ENCODE measurements around the gene HS3ST4.

Gene HS3ST4

GRCh38 chr16:25897702-25898101, 205.9 kb downstream of the HS3ST4 start:
- no peak for DNase-seq

GRCh38 chr16:25905810-25906209, 214.1 kb downstream of the HS3ST4 start:
- DNase-seq: no peak

DNA sequence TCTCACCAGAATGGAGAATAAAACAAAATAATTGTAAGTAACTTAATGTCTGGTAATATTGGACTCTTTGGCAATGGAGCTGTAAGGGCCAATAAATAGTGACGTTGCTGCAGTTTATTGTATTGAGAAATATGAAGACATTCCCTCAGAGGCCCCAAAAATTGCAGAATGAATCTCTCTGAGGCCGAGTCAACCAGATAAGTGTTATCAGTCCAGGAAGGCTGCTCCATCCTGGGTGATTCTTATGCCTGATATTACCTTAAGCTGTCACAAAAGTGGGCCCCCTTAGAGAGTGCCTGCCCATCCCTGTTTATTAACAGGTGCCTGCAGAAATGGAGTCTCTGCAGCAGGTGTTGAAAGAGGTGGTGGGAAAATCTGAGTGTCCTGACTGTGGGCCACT, 219.2 kb downstream of the HS3ST4 start:
- no peak for DNase-seq

DNA sequence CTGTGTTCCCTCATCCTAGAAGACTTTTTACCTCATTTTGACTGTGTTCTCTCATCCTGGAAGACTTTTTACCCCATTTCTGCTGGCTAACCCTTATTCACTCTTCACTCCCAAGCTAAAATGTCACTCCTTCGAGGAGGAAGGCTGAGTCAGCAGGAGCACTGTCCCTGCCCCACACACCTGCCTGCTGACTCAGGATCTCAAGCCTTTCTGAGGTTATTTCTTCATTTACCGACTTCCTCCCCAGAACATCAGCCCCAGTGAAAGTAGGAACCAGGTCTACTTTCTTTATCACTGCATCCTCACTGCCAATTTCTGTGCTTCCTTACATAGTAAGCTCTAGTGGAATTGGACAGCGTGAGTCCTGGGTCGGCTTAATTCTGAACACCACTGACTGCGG, 220.6 kb downstream of the HS3ST4 start:
- no peak for DNase-seq

DNA sequence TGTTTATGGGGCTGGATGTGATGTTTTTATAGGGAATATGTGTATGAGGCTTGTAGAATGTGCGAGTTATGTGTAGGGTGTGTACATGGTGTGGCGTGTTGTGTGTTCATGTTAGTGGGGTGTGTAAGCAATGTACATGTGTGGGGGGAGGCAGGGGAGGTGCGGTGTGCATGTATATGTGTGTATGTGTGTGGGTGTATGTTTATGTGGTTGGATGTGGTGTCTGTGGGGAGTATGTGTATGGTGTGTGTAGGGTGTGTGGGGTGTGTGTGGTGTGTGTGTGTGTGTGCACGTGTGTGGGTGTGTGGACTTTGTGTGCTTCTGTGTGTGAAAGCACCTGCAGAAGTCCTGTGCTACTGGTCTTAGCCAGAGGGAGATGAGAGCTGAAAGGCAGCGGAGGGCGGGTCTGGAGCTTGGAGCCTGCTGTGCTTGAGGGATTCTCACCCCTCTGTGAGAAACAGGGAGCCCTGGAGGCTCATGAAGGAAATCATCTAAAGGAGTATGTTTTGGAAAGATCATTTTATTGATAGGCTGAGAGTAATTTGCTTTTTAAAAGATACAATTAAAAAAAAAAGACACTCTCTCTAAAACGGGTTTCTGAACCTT, 222.7 kb downstream of the HS3ST4 start:
- no peak for DNase-seq

GRCh38 chr16:25916037-25916436, 224.3 kb downstream of the HS3ST4 start:
- DNase-seq: no peak

DNA sequence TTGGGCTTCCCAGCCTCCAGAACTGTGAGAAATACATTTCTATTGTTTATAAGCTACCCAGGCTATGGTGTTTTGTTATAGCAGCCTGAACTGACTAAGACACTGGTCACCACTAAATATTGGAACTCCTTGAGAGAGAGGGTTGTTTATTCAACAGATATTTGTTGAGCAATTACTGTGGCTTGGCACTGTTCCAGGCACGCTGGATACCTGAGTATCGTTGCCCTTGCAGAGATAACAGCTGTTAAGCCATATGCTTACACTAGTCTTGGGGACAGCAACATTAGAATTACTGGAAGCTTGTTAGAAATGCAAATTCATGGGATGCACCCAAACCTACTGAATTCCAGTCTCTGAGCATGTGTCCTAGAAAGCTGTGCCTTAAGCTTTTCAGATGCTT, 230.7 kb downstream of the HS3ST4 start:
- no peak for DNase-seq

DNA sequence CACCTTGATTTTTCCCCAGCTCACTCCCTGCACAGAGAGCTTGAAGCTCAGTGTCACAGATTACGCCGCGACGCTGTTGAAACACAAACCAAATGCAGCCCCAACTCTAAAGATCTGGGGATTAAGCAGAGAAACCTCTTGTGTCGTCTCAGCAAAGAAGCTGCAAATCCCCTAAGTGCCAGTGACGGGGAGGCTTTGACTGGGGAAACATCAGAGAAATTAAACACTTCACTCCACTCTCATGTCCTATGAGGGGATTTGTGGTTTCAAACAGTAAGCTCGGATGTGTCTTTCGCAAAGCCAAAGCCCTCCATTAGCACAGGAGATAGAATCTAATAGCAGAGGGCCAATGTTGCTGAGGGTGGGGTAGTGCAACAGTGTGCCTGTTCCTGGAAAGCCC, 233.7 kb downstream of the HS3ST4 start:
- no peak for DNase-seq

GRCh38 chr16:25931473-25932035, 239.8 kb downstream of the HS3ST4 start:
- DNase-seq: no peak

DNA sequence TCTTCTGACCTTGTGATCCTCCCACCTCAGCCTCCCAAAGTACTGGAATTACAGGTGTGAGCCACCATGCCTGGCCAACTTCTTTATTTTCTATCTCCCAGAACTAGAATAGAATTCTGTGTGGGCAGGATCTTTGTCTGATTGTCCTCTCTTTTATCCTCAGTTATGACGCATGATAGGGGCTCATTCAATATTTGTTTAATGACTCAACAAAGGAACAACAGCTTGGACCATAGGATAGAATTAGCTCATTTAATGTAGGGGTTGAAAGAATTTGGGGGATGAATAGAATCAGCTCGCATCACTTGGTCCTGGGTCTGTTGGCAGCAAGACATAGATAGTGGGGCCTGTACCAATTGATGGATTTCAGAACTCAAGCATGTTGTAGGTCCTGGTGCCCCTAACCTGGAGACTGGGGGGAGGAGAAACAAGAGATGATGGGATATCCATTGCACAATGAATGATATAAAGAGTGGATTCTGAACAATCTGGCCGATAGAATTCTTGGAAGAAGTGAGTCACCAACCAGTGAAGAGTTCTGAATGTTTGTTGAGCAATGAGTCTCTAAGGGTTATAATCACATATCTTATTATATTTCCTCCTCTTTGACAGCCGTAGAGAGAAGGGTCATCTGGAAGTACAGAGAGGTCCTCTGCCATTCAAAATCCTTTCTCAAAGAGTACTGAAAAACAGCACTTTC, 250.2 kb downstream of the HS3ST4 start:
- DNase-seq: no peak

GRCh38 chr16:25950586-25951281, 259.0 kb downstream of the HS3ST4 start:
- no peak for DNase-seq

GRCh38 chr16:25951999-25952398, 260.2 kb downstream of the HS3ST4 start:
- DNase-seq: no peak

DNA sequence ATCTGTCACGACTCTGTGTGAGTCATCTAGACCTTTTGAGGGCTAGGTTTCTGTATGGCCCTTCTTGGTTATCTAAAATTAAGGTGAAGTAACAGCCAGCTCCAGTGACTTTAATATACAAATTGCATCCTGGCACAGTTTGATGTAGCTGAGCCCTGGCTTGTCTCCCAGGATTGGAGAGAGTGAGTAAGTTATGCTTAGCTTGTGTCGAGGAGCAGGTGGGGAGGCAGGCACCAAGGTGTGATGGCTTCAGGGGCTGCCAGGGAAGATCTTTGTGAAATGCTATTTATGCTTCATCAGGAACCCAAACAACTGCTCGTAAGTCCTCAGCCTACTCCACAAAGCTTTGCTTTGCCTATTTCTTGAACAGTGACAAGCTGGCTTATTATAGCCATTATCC, 261.2 kb downstream of the HS3ST4 start:
- no peak for DNase-seq

DNA sequence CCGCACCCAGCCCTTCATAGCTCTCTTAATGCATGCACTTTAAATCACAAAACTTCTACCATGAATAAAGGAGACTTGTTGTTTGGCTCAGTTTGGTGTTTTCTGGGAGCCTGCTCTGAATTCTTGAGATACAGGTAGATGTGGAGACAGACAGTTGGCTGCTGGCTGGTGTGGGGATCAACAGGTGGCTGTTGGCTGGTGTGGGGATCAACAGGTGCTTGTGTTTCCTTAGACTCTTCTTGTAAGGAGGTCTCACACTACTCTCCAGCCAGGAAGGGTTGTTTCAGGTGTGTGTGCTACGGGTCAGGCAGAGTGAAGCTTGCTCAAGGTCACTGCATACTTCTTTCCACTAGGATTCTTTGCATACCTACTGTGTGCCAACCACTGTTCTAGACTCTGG, 265.9 kb downstream of the HS3ST4 start:
- DNase-seq: no peak

DNA sequence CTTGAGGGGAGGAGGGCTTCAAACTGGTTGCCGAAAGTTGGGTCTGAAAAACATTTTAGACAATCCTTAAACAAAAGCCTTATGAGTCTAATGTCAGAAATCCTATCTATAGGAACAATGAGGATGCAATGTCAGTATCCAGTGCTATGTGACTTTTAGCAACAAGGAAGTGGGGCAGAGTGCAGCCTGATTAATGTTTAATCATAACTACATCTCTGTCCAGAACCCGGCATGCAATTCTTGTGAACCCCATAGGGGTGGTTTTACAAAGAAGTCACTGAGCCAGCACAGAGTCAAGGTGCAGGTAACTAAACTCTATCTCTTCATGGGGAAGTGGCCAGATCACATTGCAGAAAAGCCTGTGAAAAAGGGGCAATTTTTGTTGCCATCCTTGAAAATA, 267.5 kb downstream of the HS3ST4 start:
- DNase-seq: no peak

DNA sequence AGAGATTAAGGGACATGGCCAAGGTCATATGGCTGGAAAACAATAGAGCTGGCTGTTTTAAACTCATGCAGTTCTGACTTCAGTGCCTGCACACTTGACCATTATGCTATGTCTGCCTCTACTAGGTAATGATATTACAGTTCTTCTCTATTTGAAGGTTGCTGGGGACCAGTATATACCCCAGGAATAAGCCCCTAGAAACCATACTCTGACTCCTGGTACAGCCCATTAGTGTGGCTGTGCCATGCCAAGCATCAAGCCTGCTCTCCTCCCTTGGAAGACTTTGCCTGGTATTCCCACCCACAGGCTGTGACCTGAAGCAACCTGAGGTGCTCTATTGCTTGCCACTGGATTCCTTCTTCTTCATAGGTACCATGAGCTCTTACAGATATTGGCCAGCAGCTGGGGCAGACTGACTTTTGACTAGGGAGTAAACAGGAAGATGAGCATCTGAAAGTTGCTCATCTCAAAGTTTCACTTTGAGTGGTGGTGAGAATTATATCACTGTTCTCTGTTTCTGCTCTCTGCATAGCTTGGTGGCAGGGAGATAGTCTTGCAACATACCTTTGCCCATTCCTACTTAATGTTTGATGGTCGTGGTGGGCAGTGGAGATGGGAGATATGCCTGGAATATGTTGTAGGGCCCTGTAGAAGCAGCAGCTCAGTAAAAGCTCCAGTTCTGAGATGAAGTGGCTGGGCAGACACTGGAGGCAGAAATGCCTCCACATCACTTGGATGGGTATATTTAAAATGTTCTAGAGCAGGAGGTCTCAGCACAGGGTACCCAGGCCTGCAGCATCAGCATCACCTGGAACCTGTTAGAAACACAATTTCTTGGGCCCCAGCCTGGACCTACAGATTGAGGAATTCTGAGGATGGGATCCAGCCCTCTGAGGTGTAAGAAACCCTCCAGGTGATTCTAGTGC, 274.7 kb downstream of the HS3ST4 start:
- DNase-seq: no peak

DNA sequence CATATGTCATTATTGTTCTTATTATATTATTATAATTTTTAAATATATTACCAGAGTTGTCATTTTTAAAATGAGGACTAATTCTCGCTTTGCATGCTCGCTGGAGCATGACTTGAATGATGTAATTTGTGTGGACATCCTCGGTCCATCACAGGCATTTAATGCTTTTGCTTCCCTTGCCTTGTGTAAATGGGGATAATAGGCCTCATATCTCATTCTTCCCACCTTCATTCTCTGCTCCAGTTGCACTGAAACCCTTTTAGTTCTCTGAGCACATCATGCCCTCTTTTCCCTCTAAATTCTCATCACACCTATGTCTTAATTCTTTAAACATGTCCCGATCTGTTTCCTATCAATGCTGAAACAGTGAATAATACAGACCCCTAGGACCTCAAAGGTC, 285.4 kb downstream of the HS3ST4 start:
- no peak for DNase-seq

GRCh38 chr16:25978218-25978617, 286.5 kb downstream of the HS3ST4 start:
- peak; percentile 18 for DNase-seq

- no peak for DNase-seq
Measured at GRCh38 chr16:25988084-25988483, 296.3 kb downstream of the HS3ST4 start.

DNA sequence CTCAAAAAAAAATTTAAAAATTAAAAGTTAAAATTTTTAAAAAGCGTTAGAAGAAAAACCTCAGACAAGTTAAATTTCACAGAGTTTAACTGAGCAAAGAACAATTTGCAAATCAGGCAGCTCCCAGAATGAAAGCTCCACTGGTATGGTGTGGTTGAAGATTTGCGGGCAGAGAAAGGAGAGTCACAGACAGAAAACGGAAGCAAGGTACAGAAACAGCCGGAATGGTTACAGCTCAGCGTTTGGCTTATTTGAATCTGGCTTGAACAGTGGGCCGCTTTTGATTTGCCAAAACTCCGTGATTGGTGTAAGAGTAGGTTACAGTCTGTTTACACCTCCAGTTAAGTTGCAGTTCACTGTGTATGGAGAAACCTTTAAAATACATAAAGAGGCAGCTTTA, 297.1 kb downstream of the HS3ST4 start:
- DNase-seq: no peak

DNA sequence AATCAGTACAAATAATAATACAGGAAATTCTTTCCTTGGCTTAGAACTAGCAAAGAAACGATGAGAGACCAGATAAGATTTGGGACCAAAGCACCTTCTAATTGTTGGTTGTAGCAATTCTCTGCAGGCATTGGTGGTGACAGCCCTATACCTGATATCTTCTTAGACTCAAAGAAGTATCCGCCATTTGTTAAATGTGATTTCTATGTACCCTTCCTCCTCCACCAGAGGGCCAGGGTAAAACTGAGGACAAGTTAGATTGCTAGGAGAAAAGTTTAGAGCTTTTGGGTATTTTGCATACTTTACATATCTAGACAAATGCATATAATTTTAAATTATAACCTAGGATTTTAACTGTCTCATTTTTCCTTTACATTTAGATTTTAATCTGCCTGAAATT, 304.3 kb downstream of the HS3ST4 start:
- no peak for DNase-seq

DNA sequence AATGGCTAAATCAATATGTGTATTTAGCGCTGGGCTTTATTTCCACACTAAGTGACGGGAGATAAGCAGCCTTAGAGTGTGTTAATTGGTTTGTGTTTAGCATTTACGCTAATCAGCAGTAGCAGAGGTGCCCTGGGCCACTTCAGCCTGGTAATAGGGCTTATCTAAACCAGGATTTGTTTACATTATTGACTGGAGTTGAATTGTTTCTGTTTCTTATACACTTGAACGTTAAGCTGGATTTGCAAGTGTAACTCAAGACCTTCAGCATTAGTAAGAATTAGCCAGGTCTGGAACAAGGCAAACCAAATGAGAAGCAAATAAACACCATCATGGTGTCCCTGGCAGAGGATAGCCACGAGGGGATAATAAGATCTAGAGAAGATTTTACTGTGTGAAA, 313.6 kb downstream of the HS3ST4 start:
- DNase-seq: no peak

GRCh38 chr16:26012376-26012775, 320.6 kb downstream of the HS3ST4 start:
- no peak for DNase-seq

All from femur (tissue), 1 donor.